ENCODE measurements around the gene TMPRSS2. TPM values are rescaled to one million over a fixed set of nuclear protein-coding genes. Genes with fewer than 3 reads are reported as not detected.

The TMPRSS2 gene
- under 1 TPM in 1 of 2 donors, not detected in 1; 0.34 TPM for total RNA-seq

DNA sequence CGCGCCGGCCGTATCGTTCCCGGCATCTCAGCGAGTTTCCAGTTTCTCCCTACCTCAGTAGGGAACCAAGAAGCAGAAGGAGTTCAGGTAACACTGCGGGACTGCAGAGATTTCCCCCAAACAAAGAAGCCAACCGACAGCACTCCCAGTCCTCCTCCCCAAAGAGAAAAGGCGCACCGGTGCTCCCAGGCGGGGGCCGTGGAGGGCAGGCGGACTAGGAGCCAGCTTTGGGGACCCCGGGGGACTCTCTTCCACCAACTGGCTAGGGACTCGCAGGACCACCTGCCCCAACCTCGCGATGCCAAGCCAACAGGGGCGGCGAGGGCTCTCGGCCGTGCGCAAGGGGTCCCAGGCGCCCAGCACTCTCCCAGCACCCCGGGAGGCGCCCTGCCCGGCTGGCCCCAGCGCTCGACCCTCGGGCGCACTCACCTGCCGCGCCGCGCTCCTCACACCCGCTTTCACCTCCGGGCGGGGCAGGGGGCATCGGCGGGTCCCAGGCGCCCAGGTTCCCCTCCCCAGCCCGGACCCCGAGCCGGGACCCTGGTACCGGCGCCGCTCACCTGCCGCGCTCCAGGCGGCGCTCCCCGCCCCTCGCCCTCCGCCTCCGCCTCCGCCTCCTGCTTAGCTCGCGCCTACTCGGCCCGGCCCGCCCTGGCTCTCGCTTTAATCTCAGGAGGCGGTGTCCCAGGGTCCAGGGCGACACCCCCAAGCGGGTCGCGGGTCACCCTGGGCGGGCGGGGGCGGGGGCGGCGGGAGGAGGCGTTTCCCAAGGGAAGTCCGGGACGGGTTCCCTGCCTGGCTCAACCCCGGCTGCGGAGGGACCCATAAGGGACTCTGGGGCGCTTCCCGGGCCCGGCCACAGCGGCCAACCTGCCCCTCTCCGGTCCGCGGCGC is at the start of gene TMPRSS2:
TSS of gene TMPRSS2 (minus strand) at position 638 of the 894 bp plus-strand sequence. CDS start 10,025 bp downstream, outside the sequence.

DNA sequence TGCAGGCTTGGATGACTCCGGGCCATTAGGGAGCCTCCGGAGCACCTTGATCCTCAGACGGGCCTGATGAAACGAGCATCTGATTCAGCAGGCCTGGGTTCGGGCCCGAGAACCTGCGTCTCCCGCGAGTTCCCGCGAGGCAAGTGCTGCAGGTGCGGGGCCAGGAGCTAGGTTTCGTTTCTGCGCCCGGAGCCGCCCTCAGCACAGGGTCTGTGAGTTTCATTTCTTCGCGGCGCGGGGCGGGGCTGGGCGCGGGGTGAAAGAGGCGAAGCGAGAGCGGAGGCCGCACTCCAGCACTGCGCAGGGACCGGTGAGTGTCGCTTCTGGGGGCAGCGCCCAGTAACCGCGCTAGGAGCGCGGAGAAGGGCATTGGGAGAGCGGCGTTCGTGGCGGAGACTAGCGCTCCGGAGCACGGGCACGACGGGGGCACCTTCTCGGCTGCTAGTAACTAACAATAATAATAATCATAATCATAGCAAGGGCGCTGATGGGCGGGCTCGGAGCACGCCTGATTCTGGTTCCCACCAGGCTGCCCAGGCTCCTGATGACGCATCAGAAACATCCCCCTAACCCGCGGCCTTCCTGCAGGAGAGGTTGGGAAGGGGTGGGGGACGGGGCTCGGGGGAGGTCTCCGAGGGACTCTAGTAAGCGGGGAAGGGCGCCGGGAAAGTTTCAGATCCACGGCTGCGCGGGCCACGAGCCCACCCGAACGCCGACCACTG is 81.8 kb downstream of the TMPRSS2 start, which contains the start of gene MX1:
TSS of gene MX1 (plus strand) at position 286 of the 722 bp plus-strand sequence. CDS start 5,832 bp downstream, outside the sequence.

Small RNA genes lying within 50 kb of the gene (small RNA-seq; reads per million reads assigned to genes)
- 0 reads per million in 2 donors for gene RF00421

Other genes with a start within 250 kb of the TMPRSS2 start
- gene FAM3B, start 191.4 kb downstream of the TMPRSS2 start, total RNA-seq = not detected
- 100 to 1,000 TPM; 182 to 303 TPM for gene MX2, start 146.1 kb downstream of the TMPRSS2 start, total RNA-seq
- gene MX1, start 81.9 kb downstream of the TMPRSS2 start, total RNA-seq = 1,000 to 10,000 TPM; 1,579 to 1,825 TPM